ENCODE results near the gene ST6GALNAC3. TPM values are rescaled to one million over a fixed set of nuclear protein-coding genes. Genes with fewer than 3 reads are reported as not detected.

Gene ST6GALNAC3
- total RNA-seq, 1 experiment from 2014 or later, result 0.03 TPM

GRCh38 chr1:76377247-76377646 is 302.7 kb downstream of the ST6GALNAC3 start:
- intact Hi-C loops (cut with micrococcal nuclease; ENCODE audit: unreplicated experiment) (no loop called here), in situ Hi-C loops (cut with HindIII; ENCODE audit: low pct_unique_long_range_greater_than_20kb, low sequenced_read_pairs) (no loop called here)
- BruUV-seq (replicated peaks), result no TSS peak
- Histone ChIP-seq H3K4me1 (ENCODE audit: control insufficient read depth, insufficient read depth, low read length) (no peaks in the 10 kb centered on the region), H3K36me3 (ENCODE audit: control insufficient read depth, insufficient read depth, low read length) (no peaks in the 10 kb centered on the region), H3K27me3 (ENCODE audit: control insufficient read depth, insufficient read depth, low read length) (no peaks in the 10 kb centered on the region), H3K4me3 (ENCODE audit: low read depth in 2 of 2, low read length in 2 of 2) (no peak overlapping the region), H3K9me3 (ENCODE audit: control insufficient read depth, insufficient read depth, low read depth, low read length) (no peaks in the 10 kb centered on the region), H3K27ac (ENCODE audit: low read length) (no peak overlapping the region)
- TF ChIP-seq POLR2AphosphoS5 (IDR thresholded peaks at IDR 0.05; ENCODE audit: low read depth, low read length) (no peak), SIN3A (IDR thresholded peaks at IDR 0.05; ENCODE audit: borderline replicate concordance, insufficient read depth, low read depth, low read length) (no peak), REST (IDR thresholded peaks at IDR 0.05; ENCODE audit: insufficient read depth in 1 of 2, low read depth in 2 of 2, low read length in 1 of 2) (no peak), TCF7L2 (IDR thresholded peaks at IDR 0.05; ENCODE audit: low read depth, low read length) (no peak)
- POLR2A ChIA-PET, result no interaction called here
- CTCF ChIA-PET, result no interaction called here
- ATAC-seq (no peak), DNase-seq (ENCODE audit: low read depth, low spot score) (no peak)

- 0 out of 2 replicates have a peak, but pooled peaks cover 2% of the 10 kb centered on the region for H3K9me3 ChIP-seq (ENCODE audit: control insufficient read depth, insufficient read depth, low read depth, low read length)
- H3K4me3 ChIP-seq (ENCODE audit: low read depth in 2 of 2, low read length in 2 of 2), result no peak overlapping the region
- TF ChIP-seq CTCF (IDR thresholded peaks at IDR 0.05) (no peak), TCF7L2 (IDR thresholded peaks at IDR 0.05; ENCODE audit: low read depth, low read length) (no peak), SIN3A (IDR thresholded peaks at IDR 0.05; ENCODE audit: borderline replicate concordance, insufficient read depth, low read depth, low read length) (no peak), REST (IDR thresholded peaks at IDR 0.05; ENCODE audit: insufficient read depth in 1 of 2, low read depth in 2 of 2, low read length in 1 of 2) (no peak), POLR2AphosphoS5 (IDR thresholded peaks at IDR 0.05; ENCODE audit: low read depth, low read length) (no peak)
- CTCF ChIA-PET, result no interaction called here
- H3K36me3 ChIP-seq (ENCODE audit: control insufficient read depth, insufficient read depth, low read length), result no peaks in the 10 kb centered on the region
- DNase-seq (ENCODE audit: low read depth, low spot score) (no peak), ATAC-seq (no peak)
- H3K4me1 ChIP-seq (ENCODE audit: control insufficient read depth, insufficient read depth, low read length), result no peaks in the 10 kb centered on the region
- in situ Hi-C loops (cut with HindIII; ENCODE audit: low pct_unique_long_range_greater_than_20kb, low sequenced_read_pairs), result no loop called here
- intact Hi-C loops (cut with micrococcal nuclease; ENCODE audit: unreplicated experiment), result no loop called here
- no peak overlapping the region for H3K27ac ChIP-seq (ENCODE audit: low read length)
- no TSS peak for BruUV-seq (replicated peaks)
- H3K27me3 ChIP-seq (ENCODE audit: control insufficient read depth, insufficient read depth, low read length), result no peaks in the 10 kb centered on the region
- POLR2A ChIA-PET, result no interaction called here
These were observed 305.0 kb downstream of the ST6GALNAC3 start for GRCh38 chr1:76379506-76379905.
